CD4-positive, alpha-beta T cell (primary cell): ENCODE results near the gene CRP. TPM values are rescaled to one million over a fixed set of nuclear protein-coding genes. Genes with fewer than 3 reads are reported as not detected.

Experiments used
- ATAC-seq: fragments of 200-7000 bp; cut with Tn5 transposase; one replicate; pipeline ENCODE4 v1.10.0; 2022; ENCODE audit warnings: mild to moderate bottlenecking; ENCODE audit not compliant: poor library complexity
- CTCF ChIA-PET: fragments of 350-600 bp; sonication (Branson Sonifier 250); formaldehyde crosslinking; loops from one replicate; lab custom pipeline; 2021; ENCODE audit warnings: antibody characterized with exemption, inconsistent platforms; lab: Charles Lee
- POLR2A ChIA-PET: fragments of 350-600 bp; sonication (Branson Sonifier 250); formaldehyde crosslinking; loops from one replicate; lab custom pipeline; 2021; ENCODE audit warnings: antibody characterized with exemption, inconsistent platforms; lab: Charles Lee
- DNase-seq, 14 experiments: peaks; one replicate each; pipeline ENCODE4 v3.0.0-alpha.2; 2013 to 2020; ENCODE audit warnings: mixed read lengths in 2 of 14
- H3K27ac ChIP-seq, 2 donors: one replicate each; pipeline versions ENCODE4 v1.5.1 to v1.7.0; 2013; ENCODE audit warnings: low read length in 2 of 2, low read depth in 1 of 2, mild to moderate bottlenecking in 1 of 2
- H3K27me3 ChIP-seq, 2 experiments: 1 replicate in 1 of 2; 2 replicates in 1 of 2; pipeline versions ENCODE4 v1.6.1 to v1.7.0; 2013; ENCODE audit warnings: low read length in 2 of 2, control low read depth in 1 of 2, mild to moderate bottlenecking in 1 of 2, moderate library complexity in 1 of 2; ENCODE audit not compliant: insufficient read depth in 2 of 2, control insufficient read depth in 1 of 2
- H3K36me3 ChIP-seq: one replicate; pipeline ENCODE4 v1.6.1; 2013; ENCODE audit warnings: low read length, control low read depth; ENCODE audit not compliant: insufficient read depth
- H3K4me1 ChIP-seq: one replicate; pipeline ENCODE4 v1.6.1; 2013; ENCODE audit warnings: low read length, control low read depth; ENCODE audit not compliant: insufficient read depth
- H3K4me3 ChIP-seq: one replicate; pipeline ENCODE4 v1.5.1; 2013; ENCODE audit warnings: mild to moderate bottlenecking, low read length, moderate library complexity
- H3K9me3 ChIP-seq, 2 experiments: 1 replicate in 1 of 2; 2 replicates in 1 of 2; pipeline versions ENCODE4 v1.6.1 to v1.7.0; 2013; ENCODE audit warnings: low read length in 2 of 2, mild to moderate bottlenecking in 2 of 2, control low read depth in 1 of 2, moderate library complexity in 1 of 2; ENCODE audit not compliant: control insufficient read depth in 1 of 2, insufficient read depth in 1 of 2
- H3K27ac Mint-ChIP-seq: one replicate; pipeline ENCODE4 v1.8.0; 2020; ENCODE audit warnings: mixed read lengths
- H3K27me3 Mint-ChIP-seq: one replicate; pipeline ENCODE4 v1.8.0; 2021; ENCODE audit warnings: mixed read lengths
- H3K36me3 Mint-ChIP-seq: one replicate; pipeline ENCODE4 v1.8.0; 2021; ENCODE audit warnings: low read depth, mixed read lengths
- H3K4me1 Mint-ChIP-seq: one replicate; pipeline ENCODE4 v1.8.0; 2021; ENCODE audit warnings: low read depth, mixed read lengths
- H3K4me3 Mint-ChIP-seq: one replicate; pipeline ENCODE4 v1.8.0; 2020; ENCODE audit warnings: mild to moderate bottlenecking, mixed read lengths
- H3K9me3 Mint-ChIP-seq: one replicate; pipeline ENCODE4 v1.8.0; 2020; ENCODE audit warnings: mixed read lengths
- CTCF ChIP-seq: fragments of 200-600 bp; IDR thresholded peaks from one replicate; pipeline ENCODE4 v1.8.0; 2022; ENCODE audit warnings: antibody characterized with exemption, mild to moderate bottlenecking
- intact Hi-C, 2 experiments: fragments of 100-400 bp; cut with DNase I in 1 of 2; cut with micrococcal nuclease in 1 of 2; formaldehyde crosslinking; loops; one replicate each; pipeline versions ENCODE4 v1.15.1 to v1.9.0; 2023 to 2025; cut with DNase I, micrococcal nuclease
- total RNA-seq, 174 experiments: library from RNA in 2 of 174; stranded (reverse) in 2 of 174; gene quantifications; one replicate each; pipeline ENCODE4 v1.2.3 and lab custom pipeline; 2021 to 2026

CRP gene
- total RNA-seq, 2 experiments from 2014 or later = not detected

DNA sequence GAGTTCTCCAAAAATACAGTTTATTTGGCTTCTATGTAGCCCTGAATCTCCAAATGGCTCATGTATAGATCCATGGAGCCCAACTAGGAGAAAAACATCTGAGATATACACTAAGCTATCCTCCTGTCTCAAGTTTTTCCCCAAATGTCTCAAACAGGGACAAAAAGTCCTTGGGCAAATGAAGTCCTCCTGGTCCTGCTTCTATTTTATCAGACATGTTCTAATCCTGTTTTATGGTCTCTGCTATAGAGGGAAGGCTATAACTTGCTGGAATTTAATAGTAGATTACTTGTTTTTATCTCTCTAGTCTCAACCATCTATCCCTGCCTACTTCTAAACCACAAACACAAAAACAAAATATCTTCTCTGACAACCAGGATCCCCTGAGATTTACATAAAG is 26.9 kb downstream of the CRP start:
- ChIA-PET CTCF (no interaction called here), POLR2A (no interaction called here)
- peaks cover 42% of the 10 kb centered on the region for H3K27me3 Mint-ChIP-seq
- no peaks in the 10 kb centered on the region for H3K36me3 Mint-ChIP-seq
- TF ChIP-seq CTCF = no peak
- Histone ChIP-seq H3K27ac (no peak overlapping the region), H3K4me3 (no peak overlapping the region), H3K4me1 (no peaks in the 10 kb centered on the region), H3K9me3 (no peaks in the 10 kb centered on the region), H3K36me3 (no peaks in the 10 kb centered on the region), H3K27me3 (peaks cover 12 to 13% of the 10 kb centered on the region in 2 experiments)
- H3K9me3 Mint-ChIP-seq = no peaks in the 10 kb centered on the region
- H3K4me1 Mint-ChIP-seq = no peaks in the 10 kb centered on the region
- H3K4me3 Mint-ChIP-seq = no peak overlapping the region
- intact Hi-C loops = no loop called here
- H3K27ac Mint-ChIP-seq = no peak overlapping the region
- ATAC-seq (no peak), DNase-seq (no peak)

- Histone ChIP-seq H3K27ac (no peak overlapping the region), H3K4me3 (no peak overlapping the region), H3K9me3 (no peaks in the 10 kb centered on the region), H3K4me1 (no peaks in the 10 kb centered on the region), H3K27me3 (peaks cover 12 to 13% of the 10 kb centered on the region in 2 experiments), H3K36me3 (no peaks in the 10 kb centered on the region)
- Mint-ChIP-seq H3K4me3 (no peak overlapping the region), H3K27ac (no peak overlapping the region), H3K27me3 (peaks cover 39% of the 10 kb centered on the region), H3K36me3 (no peaks in the 10 kb centered on the region), H3K4me1 (no peaks in the 10 kb centered on the region), H3K9me3 (no peaks in the 10 kb centered on the region)
- DNase-seq (no peak), ATAC-seq (no peak)
- intact Hi-C loops = no loop called here
- ChIA-PET POLR2A (no interaction called here), CTCF (no interaction called here)
- TF ChIP-seq CTCF = no peak
These were observed 27.6 kb downstream of the CRP start for GRCh38 chr1:159686599-159687299.

DNA sequence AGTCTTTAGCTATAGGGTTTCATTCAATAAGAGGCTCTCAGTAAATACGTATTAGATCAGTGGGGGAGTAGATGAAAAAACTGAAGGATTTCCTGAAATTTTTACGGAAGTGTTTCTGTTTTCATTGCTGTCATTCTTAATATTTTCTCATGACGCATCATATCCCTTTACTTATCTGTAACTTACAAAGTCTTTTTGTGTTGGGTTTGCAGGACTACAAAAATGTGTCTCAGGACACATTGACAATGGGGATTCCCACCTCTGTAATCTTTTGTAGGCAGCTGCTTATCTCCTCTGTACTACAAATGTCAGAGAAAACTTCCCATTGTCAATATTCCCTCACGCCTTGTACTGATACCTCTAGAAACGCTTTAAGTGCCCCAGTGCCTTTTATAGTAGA is 35.5 kb downstream of the CRP start:
- Mint-ChIP-seq H3K9me3 (no peaks in the 10 kb centered on the region), H3K36me3 (no peaks in the 10 kb centered on the region), H3K27me3 (peaks cover 33% of the 10 kb centered on the region), H3K27ac (no peak overlapping the region), H3K4me1 (no peaks in the 10 kb centered on the region), H3K4me3 (no peak overlapping the region)
- ChIA-PET POLR2A (no interaction called here), CTCF (no interaction called here)
- no peaks in the 10 kb centered on the region for H3K36me3 ChIP-seq
- ATAC-seq (no peak), DNase-seq (no peak)
- H3K4me3 ChIP-seq = no peak overlapping the region
- no peak for TF ChIP-seq CTCF
- no peak overlapping the region for H3K27ac ChIP-seq
- no peaks in the 10 kb centered on the region for H3K9me3 ChIP-seq
- intact Hi-C loops = no loop called here
- H3K4me1 ChIP-seq = no peaks in the 10 kb centered on the region
- peaks cover 4 to 10% of the 10 kb centered on the region in 2 experiments for H3K27me3 ChIP-seq
